Tibial nerve (tissue), 4 donors: ENCODE data around the gene GAL3ST3. TPM values are rescaled to one million over a fixed set of nuclear protein-coding genes. Genes with fewer than 3 reads are reported as not detected.

Experiments
- DNase-seq, 2 donors: peaks; one replicate each; pipeline ENCODE4 v3.0.0-alpha.2; 2019; ENCODE audit warnings: low spot score in 2 of 2
- H3K27ac ChIP-seq, 4 donors: fragments of 200-600 bp; sonication (generic) in 3 of 4; one replicate each; pipeline ENCODE4 v1.5.1; 2017 to 2019; ENCODE audit warnings: mild to moderate bottlenecking in 1 of 4
- H3K27me3 ChIP-seq, 2 donors: fragments of 200-600 bp; sonication (generic) in 1 of 2; one replicate each; pipeline versions ENCODE4 v1.5.1 to v1.6.0; 2017 to 2019
- H3K36me3 ChIP-seq, 3 donors: fragments of 200-600 bp; sonication (generic); one replicate each; pipeline ENCODE4 v1.5.1; 2018 to 2019
- H3K4me1 ChIP-seq, 4 donors: fragments of 200-600 bp; sonication (generic) in 3 of 4; one replicate each; pipeline ENCODE4 v1.5.1; 2017 to 2019
- H3K4me3 ChIP-seq, 4 donors: fragments of 200-600 bp; sonication (generic) in 3 of 4; one replicate each; pipeline ENCODE4 v1.5.1; 2017 to 2019; ENCODE audit warnings: mild to moderate bottlenecking in 1 of 4, moderate library complexity in 1 of 4
- H3K9me3 ChIP-seq, 4 donors: fragments of 200-600 bp; sonication (generic) in 3 of 4; one replicate each; pipeline ENCODE4 v1.5.1; 2017 to 2019
- EP300 ChIP-seq, 2 donors: sonication (generic); formaldehyde crosslinking; IDR thresholded peaks; one replicate each; pipeline ENCODE4 v1.6.1; 2017; ENCODE audit warnings: antibody characterized with exemption in 2 of 2, mild to moderate bottlenecking in 1 of 2
- POLR2A ChIP-seq, 2 donors: fragments of 450-650 bp; IDR thresholded peaks; one replicate each; pipeline ENCODE4 v1.6.1; 2017; ENCODE audit warnings: antibody characterized with exemption in 2 of 2, mild to moderate bottlenecking in 2 of 2, moderate library complexity in 2 of 2
- WGBS, 2 donors: methylation state at CpG; one replicate each; pipeline ENCODE4 v1.1.5; 2018; 5-methylcytosine and 5-hydroxymethylcytosine counted together
- total RNA-seq, 4 donors: library from RNA; depleted of rRNA; stranded (reverse); fragments of >200 nt; gene quantifications; one replicate each; pipeline ENCODE4 v1.1.0, GENCODE V29; 2016
- TF ChIP-seq, protein P1 (sequence below), 5 experiments: fragments of 200-600 bp in 3 of 5; fragments of 450-650 bp in 2 of 5; sonication (generic) in 3 of 5; IDR thresholded peaks; one replicate each; pipeline ENCODE4 v1.5.1; 2016 to 2019; ENCODE audit warnings: antibody characterized with exemption in 5 of 5, mild to moderate bottlenecking in 3 of 5, moderate library complexity in 2 of 5

GAL3ST3 gene
- total RNA-seq, 4 donors from 2014 or later, result not detected

DNA sequence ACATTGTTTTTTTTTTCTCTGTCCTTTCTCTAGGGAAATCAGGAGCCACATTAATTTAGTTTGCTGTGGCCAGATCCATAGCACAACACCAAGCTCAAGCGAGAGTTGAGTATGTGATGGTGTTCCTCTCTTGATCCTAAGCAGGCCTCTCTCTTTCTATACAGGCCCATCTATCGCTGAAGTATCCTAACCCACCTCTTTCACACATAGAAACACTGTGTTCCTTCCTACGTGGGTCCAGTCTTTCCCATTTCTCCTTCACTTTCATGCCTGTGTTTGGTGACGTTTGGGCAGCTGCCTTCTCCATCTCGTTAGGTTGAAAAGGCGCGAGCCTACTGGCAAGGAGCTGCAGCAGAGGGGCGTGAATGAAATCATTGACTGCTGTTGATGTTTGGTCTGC lies 23.6 kb upstream of the GAL3ST3 start:
- H3K27me3 ChIP-seq, result no peaks in the 10 kb centered on the region
- no peak overlapping the region for H3K4me3 ChIP-seq
- peaks cover 0 to 46% (median 0%) of the 10 kb centered on the region in 3 donors for H3K36me3 ChIP-seq
- no peaks in the 10 kb centered on the region for H3K9me3 ChIP-seq
- H3K4me1 ChIP-seq, result peaks cover 0 to 43% (median 19%) of the 10 kb centered on the region in 4 donors
- no peak for DNase-seq
- H3K27ac ChIP-seq, result peak overlapping the region in 1 of 4 donors; percentile 89
- 73 to 74% methylated on average over 8 of the region's 8 CpGs for WGBS, 2 donors
- TF ChIP-seq, protein P1, sequence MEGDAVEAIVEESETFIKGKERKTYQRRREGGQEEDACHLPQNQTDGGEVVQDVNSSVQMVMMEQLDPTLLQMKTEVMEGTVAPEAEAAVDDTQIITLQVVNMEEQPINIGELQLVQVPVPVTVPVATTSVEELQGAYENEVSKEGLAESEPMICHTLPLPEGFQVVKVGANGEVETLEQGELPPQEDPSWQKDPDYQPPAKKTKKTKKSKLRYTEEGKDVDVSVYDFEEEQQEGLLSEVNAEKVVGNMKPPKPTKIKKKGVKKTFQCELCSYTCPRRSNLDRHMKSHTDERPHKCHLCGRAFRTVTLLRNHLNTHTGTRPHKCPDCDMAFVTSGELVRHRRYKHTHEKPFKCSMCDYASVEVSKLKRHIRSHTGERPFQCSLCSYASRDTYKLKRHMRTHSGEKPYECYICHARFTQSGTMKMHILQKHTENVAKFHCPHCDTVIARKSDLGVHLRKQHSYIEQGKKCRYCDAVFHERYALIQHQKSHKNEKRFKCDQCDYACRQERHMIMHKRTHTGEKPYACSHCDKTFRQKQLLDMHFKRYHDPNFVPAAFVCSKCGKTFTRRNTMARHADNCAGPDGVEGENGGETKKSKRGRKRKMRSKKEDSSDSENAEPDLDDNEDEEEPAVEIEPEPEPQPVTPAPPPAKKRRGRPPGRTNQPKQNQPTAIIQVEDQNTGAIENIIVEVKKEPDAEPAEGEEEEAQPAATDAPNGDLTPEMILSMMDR (IDR thresholded peaks at IDR 0.05), result no peak
- TF ChIP-seq POLR2A (IDR thresholded peaks at IDR 0.05) (no peak), EP300 (IDR thresholded peaks at IDR 0.05) (no peak)

DNA sequence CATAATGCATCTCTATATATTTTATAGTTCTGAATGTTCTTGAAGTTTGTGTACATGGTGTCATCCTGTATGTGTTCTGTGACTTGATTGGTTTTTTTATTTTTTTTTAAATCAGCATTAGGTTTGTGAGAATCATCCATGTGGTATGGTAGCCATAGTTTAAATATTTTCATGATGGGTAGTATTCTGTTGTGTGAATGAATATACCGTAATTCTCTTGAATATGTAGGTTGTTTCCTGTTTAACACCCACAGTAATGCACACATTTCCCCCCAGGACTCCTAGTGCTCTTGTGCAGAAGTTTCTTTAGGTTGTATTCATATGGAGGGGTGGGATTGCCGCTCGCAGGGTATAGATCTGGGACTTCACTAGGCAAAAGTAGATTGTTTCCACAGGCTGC lies 23.1 kb upstream of the GAL3ST3 start:
- 81 to 84% methylated on average over 3 of the region's 3 CpGs for WGBS, 2 donors
- Histone ChIP-seq H3K4me3 (peak overlapping the region in 1 of 4 donors; percentile 96), H3K36me3 (peaks cover 0 to 47% (median 2%) of the 10 kb centered on the region in 3 donors), H3K27ac (peak overlapping the region in 3 of 4 donors; percentile 85 to 97 (median 89)), H3K27me3 (no peaks in the 10 kb centered on the region), H3K4me1 (peaks cover 0 to 43% (median 19%) of the 10 kb centered on the region in 4 donors), H3K9me3 (no peaks in the 10 kb centered on the region)
- DNase-seq, result no peak
- TF ChIP-seq, protein P1 (IDR thresholded peaks at IDR 0.05), result no peak
- no peak for TF ChIP-seq EP300 (IDR thresholded peaks at IDR 0.05)
- no peak for TF ChIP-seq POLR2A (IDR thresholded peaks at IDR 0.05)

DNA sequence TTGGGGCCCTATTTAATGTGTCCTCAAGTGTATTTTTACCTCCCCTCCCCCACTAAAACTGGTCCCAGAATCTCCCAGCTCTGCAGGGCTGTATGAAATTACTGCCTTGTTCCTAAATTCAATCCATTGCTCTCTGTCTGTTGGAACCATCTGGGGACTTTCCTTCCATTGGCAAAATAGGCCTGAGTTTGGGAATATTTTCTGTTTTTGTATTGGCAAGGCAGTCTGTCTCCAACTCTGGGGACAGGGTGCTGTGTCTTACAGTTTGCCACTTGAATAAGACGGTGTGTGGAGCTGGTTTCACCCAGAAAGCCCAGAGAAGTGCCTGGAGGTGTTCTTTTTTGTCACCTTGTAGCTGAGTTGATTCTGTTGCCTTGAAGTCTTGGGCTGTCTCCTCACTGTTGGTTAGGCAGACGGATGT lies 22.4 kb upstream of the GAL3ST3 start:
- H3K36me3 ChIP-seq, result peaks cover 3 to 47% (median 8%) of the 10 kb centered on the region in 3 donors
- no peak for DNase-seq
- 23 to 37% methylated on average over 2 of the region's 2 CpGs for WGBS, 2 donors
- no peaks in the 10 kb centered on the region for H3K9me3 ChIP-seq
- H3K27ac ChIP-seq, result peak overlapping the region; percentile 85 to 97 (median 88)
- H3K4me1 ChIP-seq, result peaks cover 0 to 43% (median 19%) of the 10 kb centered on the region in 4 donors
- H3K4me3 ChIP-seq, result peak overlapping the region; percentile 75 to 96 (median 87)
- TF ChIP-seq, protein P1 (IDR thresholded peaks at IDR 0.05), result no peak
- no peak for TF ChIP-seq EP300 (IDR thresholded peaks at IDR 0.05)
- no peak for TF ChIP-seq POLR2A (IDR thresholded peaks at IDR 0.05)
- no peaks in the 10 kb centered on the region for H3K27me3 ChIP-seq

DNA sequence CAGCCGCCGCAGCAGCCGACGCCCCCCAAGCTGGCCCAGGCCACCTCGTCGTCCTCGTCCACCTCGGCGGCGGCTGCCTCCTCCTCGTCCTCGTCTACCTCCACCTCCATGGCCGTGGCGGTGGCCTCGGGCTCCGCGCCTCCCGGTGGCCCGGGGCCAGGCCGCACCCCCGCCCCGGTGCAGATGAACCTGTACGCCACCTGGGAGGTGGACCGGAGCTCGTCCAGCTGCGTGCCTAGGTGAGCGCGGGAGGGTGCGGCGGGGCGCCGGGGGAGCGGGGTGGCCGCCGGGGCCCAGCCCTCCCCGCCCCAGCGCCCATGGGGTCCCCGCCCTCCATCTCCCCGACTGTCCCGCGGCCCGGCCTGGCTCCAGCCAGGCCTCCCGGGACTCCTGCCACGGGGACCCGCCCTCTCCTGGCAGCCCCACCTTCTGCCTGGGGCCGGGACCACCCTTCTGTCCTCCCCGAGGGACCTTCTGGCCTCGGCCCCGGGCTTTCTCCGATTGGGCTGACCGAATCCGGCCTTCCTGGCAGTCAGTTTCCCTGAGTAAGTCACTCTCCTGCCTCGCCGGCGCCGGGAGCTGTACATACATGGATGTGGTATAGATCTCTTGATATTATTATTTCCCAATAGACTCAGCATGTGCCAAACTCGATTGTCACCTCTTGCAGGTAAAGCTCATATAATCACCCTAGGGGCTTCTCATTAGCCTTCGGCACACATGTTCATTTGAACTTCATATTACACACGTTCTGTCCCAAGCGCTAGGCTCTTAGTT lies 21.8 kb upstream of the GAL3ST3 start:
- Histone ChIP-seq H3K4me1 (peaks cover 0 to 43% (median 19%) of the 10 kb centered on the region in 4 donors), H3K27me3 (no peaks in the 10 kb centered on the region), H3K9me3 (no peaks in the 10 kb centered on the region), H3K27ac (peak overlapping the region; percentile 85 to 97 (median 88)), H3K36me3 (peaks cover 3 to 52% (median 9%) of the 10 kb centered on the region in 3 donors), H3K4me3 (peak overlapping the region; percentile 75 to 96 (median 87))
- 1 to 4% methylated on average over 14 to 38 of the region's 60 CpGs for WGBS, 2 donors
- peak in 1 of 2 donors; percentile 47 for DNase-seq
- TF ChIP-seq, protein P1 (IDR thresholded peaks at IDR 0.05), result no peak
- TF ChIP-seq POLR2A (IDR thresholded peaks at IDR 0.05) (no peak), EP300 (IDR thresholded peaks at IDR 0.05) (no peak)
